Right lobe of liver (tissue), 4 donors: ENCODE data around the gene FAM136A.

Experiments used
- CTCF ChIP-seq, 4 donors: fragments of 200-600 bp in 3 of 4; fragments of 450-650 bp in 1 of 4; IDR thresholded peaks; one replicate each; pipeline versions ENCODE4 v1.5.1 to v1.8.0; 2016 to 2022; ENCODE audit warnings: antibody characterized with exemption in 4 of 4, mild to moderate bottlenecking in 2 of 4
- POLR2A ChIP-seq: fragments of 450-650 bp; IDR thresholded peaks from one replicate; pipeline ENCODE4 v1.6.1; 2017; ENCODE audit warnings: antibody characterized with exemption, mild to moderate bottlenecking
- donor health status: DM: no; HTN: no; CAD: no.
- donor health status: DM: no; HTN: no; CAD: no.
- donor health status: DM: no; HTN: yes; CAD: no.

- TF ChIP-seq POLR2A (no peak), CTCF (IDR thresholded peaks at IDR 0.05) (no peak)
These were observed 2.6 kb upstream of the FAM136A start for GRCh38 chr2:70304498-70304897.
